PC-3 (cell line): Measurements from ENCODE around the gene ISCU. TPM values are rescaled to one million over a fixed set of nuclear protein-coding genes. Genes with fewer than 3 reads are reported as not detected.
A peak's percentile ranks its signal among the peaks of the same experiment; 100 is the strongest.
"Not testable (repeated sequence)": the region's sequence is repeated elsewhere in the genome, so short reads cannot be mapped to it uniquely, and the experiment has no call there.

Experiments used
- ATAC-seq: fragments of 200-7000 bp; cut with Tn5 transposase; 2 replicates; pipeline ENCODE4 v1.9.1; 2020; ENCODE audit warnings: mild to moderate bottlenecking, moderate library complexity
- BruUV-seq: library from RNA; stranded (reverse); fragments of 400-500 nt; replicated peaks from 2 replicates; lab custom pipeline; 2021; lab: Mats Ljungman, UMichigan
- CTCF ChIA-PET: fragments of 300-600 bp; sonication (Branson Sonifier 250); formaldehyde crosslinking; loops from one replicate; lab custom pipeline; 2022; ENCODE audit warnings: antibody characterized with exemption; lab: Charles Lee
- POLR2A ChIA-PET: fragments of 300-600 bp; sonication (Branson Sonifier 250); formaldehyde crosslinking; loops from one replicate; lab custom pipeline; 2022; ENCODE audit warnings: antibody characterized with exemption; ENCODE audit not compliant: unreplicated experiment; lab: Charles Lee
- DNase-seq: peaks from one replicate; pipeline ENCODE4 v3.0.0-alpha.2; 2015
- H2AFZ ChIP-seq: fragments of 300-600 bp; sonication (generic); 2 replicates; pipeline ENCODE4 v1.6.0; 2016; ENCODE audit warnings: antibody characterized with exemption, low read length
- H3F3A ChIP-seq: fragments of 300-600 bp; sonication (generic); one replicate; pipeline ENCODE4 v1.6.0; 2017; ENCODE audit warnings: antibody characterized with exemption, low read length, control low read depth, mild to moderate bottlenecking; ENCODE audit not compliant: unreplicated experiment
- H3K27ac ChIP-seq: fragments of 300-600 bp; sonication (generic); 2 replicates; pipeline ENCODE4 v1.5.1; 2016; ENCODE audit warnings: mild to moderate bottlenecking, low read length
- H3K27me3 ChIP-seq: fragments of 300-600 bp; sonication (generic); 2 replicates; pipeline ENCODE4 v1.6.1; 2016; ENCODE audit warnings: low read length, mixed read lengths
- H3K36me3 ChIP-seq: fragments of 300-600 bp; sonication (generic); 2 replicates; pipeline ENCODE4 v1.6.1; 2016; ENCODE audit warnings: low read depth, mixed run types, low read length, mixed read lengths
- H3K4me1 ChIP-seq: fragments of 300-600 bp; sonication (generic); 2 replicates; pipeline ENCODE4 v1.5.1; 2016; ENCODE audit warnings: low read length; ENCODE audit not compliant: insufficient read depth
- H3K4me2 ChIP-seq: fragments of 300-600 bp; sonication (generic); 2 replicates; pipeline ENCODE4 v1.6.0; 2016; ENCODE audit warnings: low read length
- H3K4me3 ChIP-seq: fragments of 300-600 bp; sonication (generic); 2 replicates; pipeline ENCODE4 v1.5.1; 2016; ENCODE audit warnings: mild to moderate bottlenecking, low read length, mixed read lengths
- H3K79me2 ChIP-seq: fragments of 300-600 bp; sonication (generic); 2 replicates; pipeline ENCODE4 v1.6.1; 2017; ENCODE audit warnings: low read length, mixed read lengths
- H3K9ac ChIP-seq: fragments of 300-600 bp; sonication (generic); 2 replicates; pipeline ENCODE4 v1.6.0; 2016; ENCODE audit warnings: mild to moderate bottlenecking, low read length
- H3K9me2 ChIP-seq: fragments of 300-600 bp; sonication (generic); replicated peaks from 2 replicates; pipeline ENCODE4 v1.6.1; 2016; ENCODE audit warnings: mixed run types, low read length, mixed read lengths
- H3K9me3 ChIP-seq: fragments of 300-600 bp; sonication (generic); 2 replicates; pipeline ENCODE4 v1.6.1; 2016; ENCODE audit warnings: low read length, mixed read lengths
- H4K20me1 ChIP-seq: fragments of 300-600 bp; sonication (generic); 2 replicates; pipeline ENCODE4 v1.6.1; 2016; ENCODE audit warnings: low read length, mixed read lengths
- CTCF ChIP-seq: fragments of 300-600 bp; sonication (generic); conservative IDR thresholded peaks from 2 replicates; pipeline ENCODE4 v1.5.1; 2017; ENCODE audit warnings: antibody characterized with exemption, low read depth, mild to moderate bottlenecking, low read length
- EZH2 ChIP-seq: fragments of 300-600 bp; sonication (generic); IDR thresholded peaks from one replicate; pipeline ENCODE4 v1.6.1; 2017; ENCODE audit warnings: antibody characterized with exemption, mild to moderate bottlenecking, low read length; ENCODE audit not compliant: unreplicated experiment
- EZH2phosphoT487 ChIP-seq: fragments of 300-600 bp; sonication (generic); IDR thresholded peaks from 2 replicates; pipeline ENCODE4 v1.6.1; 2018; ENCODE audit warnings: mild to moderate bottlenecking, antibody characterized with exemption, low read length, borderline replicate concordance
- intact Hi-C: fragments of 100-400 bp; cut with micrococcal nuclease; formaldehyde crosslinking; loops from 2 replicates; pipeline ENCODE4 v1.9.0; 2023
- total RNA-seq: library from RNA; depleted of rRNA; stranded (reverse); fragments of >200 nt; gene quantifications from 2 replicates; pipeline ENCODE4 v1.2.3, GENCODE V29; 2014

The ISCU gene
- total RNA-seq, 1 experiment from 2014 or later, result 181 TPM

- Histone ChIP-seq H3K79me2 (no peaks in the 10 kb centered on the region), H3F3A (no peaks in the 10 kb centered on the region), H4K20me1 (no peaks in the 10 kb centered on the region), H3K27ac (no peak overlapping the region), H3K4me2 (no peak overlapping the region), H2AFZ (no peak overlapping the region), H3K9ac (no peak overlapping the region), H3K9me2 (no peaks in the 10 kb centered on the region), H3K27me3 (no peaks in the 10 kb centered on the region), H3K4me1 (no peaks in the 10 kb centered on the region), H3K36me3 (peaks cover 16% of the 10 kb centered on the region), H3K9me3 (no peaks in the 10 kb centered on the region), H3K4me3 (no peak overlapping the region)
- intact Hi-C loops, result no loop called here
- TF ChIP-seq CTCF (no peak), EZH2 (no peak), EZH2phosphoT487 (no peak)
- DNase-seq (peak; percentile 11), ATAC-seq (peak; percentile 16)
- ChIA-PET POLR2A (no interaction called here), CTCF (interaction anchor here (1.1 kb wide), 1 partner anchor 46 kb away, joined by 5 read pairs; no protein-coding TSS in a partner anchor)
- BruUV-seq, result no TSS peak
These were observed 9.9 kb downstream of the ISCU start for GRCh38 chr12:108572166-108572790.

GRCh38 chr12:108573317-108573716 is 10.9 kb downstream of the ISCU start:
- H3K36me3 ChIP-seq, result peaks cover 7% of the 10 kb centered on the region; the same call in 1 of the 2 replicates
- no TSS peak for BruUV-seq
- 0 out of 2 replicates have a peak overlapping the region, but pooled peaks have one; percentile 2 for H3K4me2 ChIP-seq
- H3K4me1 ChIP-seq, result no peaks in the 10 kb centered on the region
- peak; percentile 66 for ATAC-seq
- H4K20me1 ChIP-seq, result no peaks in the 10 kb centered on the region
- ChIA-PET CTCF (interaction anchor here (1.1 kb wide), 1 partner anchor 45 kb away, joined by 5 read pairs; no protein-coding TSS in a partner anchor), POLR2A (no interaction called here)
- no peaks in the 10 kb centered on the region for H3K9me2 ChIP-seq
- intact Hi-C loops, result no loop called here
- H2AFZ ChIP-seq, result no peak overlapping the region
- no peak overlapping the region for H3K9ac ChIP-seq
- no peaks in the 10 kb centered on the region for H3K27me3 ChIP-seq
- peak; percentile 44 for DNase-seq
- H3F3A ChIP-seq, result no peaks in the 10 kb centered on the region
- no peak overlapping the region for H3K4me3 ChIP-seq
- no peaks in the 10 kb centered on the region for H3K9me3 ChIP-seq
- H3K27ac ChIP-seq, result no peak overlapping the region
- no peaks in the 10 kb centered on the region for H3K79me2 ChIP-seq
- TF ChIP-seq CTCF, result no peak
- no peak for TF ChIP-seq EZH2phosphoT487
- TF ChIP-seq EZH2, result no peak

GRCh38 chr12:108574276-108574675 is 11.9 kb downstream of the ISCU start:
- H2AFZ ChIP-seq, H3K9me2 ChIP-seq, H3K9ac ChIP-seq, H3F3A ChIP-seq, DNase-seq, H3K4me2 ChIP-seq, H3K27ac ChIP-seq, H3K9me3 ChIP-seq, ATAC-seq, H3K36me3 ChIP-seq, H3K4me1 ChIP-seq, intact Hi-C loops, CTCF ChIA-PET, POLR2A ChIA-PET, BruUV-seq, H3K79me2 ChIP-seq, H3K27me3 ChIP-seq, H4K20me1 ChIP-seq, H3K4me3 ChIP-seq: not testable (repeated sequence)
